IMR-90 (cell line): ENCODE results near the gene PHF11. TPM values are rescaled to one million over a fixed set of nuclear protein-coding genes. Genes with fewer than 3 reads are reported as not detected.

Source experiments
- ATAC-seq: fragments of 200-7000 bp; cut with Tn5 transposase; 2 replicates; pipeline ENCODE4 v1.9.1; 2020; ENCODE audit warnings: low read depth, mild to moderate bottlenecking, moderate library complexity
- BruUV-seq: library from RNA; stranded (reverse); fragments of 400-500 nt; replicated peaks from 2 replicates; lab custom pipeline; 2021; lab: Mats Ljungman, UMichigan
- CTCF ChIA-PET: fragments of 300-600 bp; formaldehyde crosslinking; extraction: SDS; loops from one replicate; lab custom pipeline; 2021; ENCODE audit warnings: antibody characterized with exemption; lab: Yijun Ruan, JAX
- POLR2A ChIA-PET: fragments of 300-600 bp; sonication (Branson Sonifier 250); formaldehyde crosslinking; loops from one replicate; lab custom pipeline; 2022; ENCODE audit warnings: antibody characterized with exemption; ENCODE audit not compliant: unreplicated experiment; lab: Charles Lee
- DNase-seq: peaks from one replicate; pipeline ENCODE4 v3.0.0; 2013
- H2AFZ ChIP-seq: replicated peaks from 2 replicates; pipeline ENCODE3; 2013; ENCODE audit warnings: low read length, mild to moderate bottlenecking; ENCODE audit not compliant: poor library complexity
- H2AK5ac ChIP-seq: 2 replicates; pipeline ENCODE4 v1.6.1; 2013; ENCODE audit warnings: low read depth, low read length, inconsistent platforms
- H2AK9ac ChIP-seq: replicated peaks from 2 replicates; pipeline ENCODE3; 2013; ENCODE audit warnings: mild to moderate bottlenecking, low read depth, low read length, moderate library complexity; ENCODE audit not compliant: poor library complexity
- H2BK120ac ChIP-seq: 2 replicates; pipeline ENCODE4 v1.6.1; 2013; ENCODE audit warnings: low read depth, low read length, inconsistent platforms
- H2BK15ac ChIP-seq: 3 replicates; pipeline ENCODE4 v1.6.1; 2013; ENCODE audit warnings: low read depth, low read length, inconsistent platforms
- H2BK20ac ChIP-seq: 2 replicates; pipeline ENCODE4 v1.6.1; 2013; ENCODE audit warnings: low read depth, mild to moderate bottlenecking, inconsistent platforms, low read length, moderate library complexity
- H2BK5ac ChIP-seq: 2 replicates; pipeline ENCODE4 v1.6.1; 2013; ENCODE audit warnings: mild to moderate bottlenecking, low read depth, low read length, inconsistent platforms; ENCODE audit not compliant: poor library complexity, severe bottlenecking
- H3K14ac ChIP-seq: replicated peaks from 2 replicates; pipeline ENCODE4 v1.6.1; 2013; ENCODE audit warnings: low read depth, low read length, inconsistent platforms
- H3K18ac ChIP-seq: 2 replicates; pipeline ENCODE4 v1.6.1; 2013; ENCODE audit warnings: low read depth, low read length, control low read depth
- H3K23ac ChIP-seq: 2 replicates; pipeline ENCODE4 v1.6.1; 2013; ENCODE audit warnings: low read depth, low read length, inconsistent platforms
- H3K27ac ChIP-seq: 2 replicates; pipeline ENCODE4 v1.5.1; 2013; ENCODE audit warnings: mild to moderate bottlenecking, control low read depth, low read length; ENCODE audit not compliant: insufficient read depth
- H3K27me3 ChIP-seq: 2 replicates; pipeline ENCODE4 v1.6.1; 2013; ENCODE audit warnings: low read length; ENCODE audit not compliant: control insufficient read depth, insufficient read depth
- H3K36me3 ChIP-seq: 2 replicates; pipeline ENCODE4 v1.6.1; 2013; ENCODE audit warnings: low read length, mixed read lengths; ENCODE audit not compliant: control insufficient read depth, insufficient read depth
- H3K4ac ChIP-seq: 2 replicates; pipeline ENCODE4 v1.6.1; 2013; ENCODE audit warnings: low read depth, low read length, inconsistent platforms
- H3K4me1 ChIP-seq: 2 replicates; pipeline ENCODE4 v1.6.1; 2013; ENCODE audit warnings: low read length, mixed read lengths; ENCODE audit not compliant: control insufficient read depth, insufficient read depth
- H3K4me2 ChIP-seq: 2 replicates; pipeline ENCODE4 v1.6.1; 2013; ENCODE audit warnings: low read depth, mild to moderate bottlenecking, control low read depth, low read length, moderate library complexity
- H3K4me3 ChIP-seq: 2 replicates; pipeline ENCODE4 v1.5.1; 2013; ENCODE audit warnings: low read depth, mild to moderate bottlenecking, control low read depth, low read length, moderate library complexity; ENCODE audit not compliant: insufficient read depth
- H3K56ac ChIP-seq: 2 replicates; pipeline ENCODE4 v1.6.1; 2013; ENCODE audit warnings: low read length, inconsistent platforms; ENCODE audit not compliant: insufficient read depth; ENCODE audit errors: extremely low read depth
- H3K79me1 ChIP-seq, 2 experiments: 2 replicates each; pipeline ENCODE4 v1.6.1; 2013; ENCODE audit warnings: low read length in 2 of 2, inconsistent platforms in 1 of 2, low read depth in 1 of 2
- H3K9ac ChIP-seq: 2 replicates; pipeline ENCODE4 v1.6.1; 2013; ENCODE audit warnings: low read depth, low read length, control low read depth
- H3K9me1 ChIP-seq: 2 replicates; pipeline ENCODE4 v1.6.1; 2013; ENCODE audit warnings: low read length, inconsistent platforms; ENCODE audit not compliant: insufficient read depth
- H3K9me3 ChIP-seq: 2 replicates; pipeline ENCODE4 v1.6.1; 2013; ENCODE audit warnings: low read length; ENCODE audit not compliant: control insufficient read depth, insufficient read depth
- H4K20me1 ChIP-seq: 2 replicates; pipeline ENCODE4 v1.6.1; 2013; ENCODE audit warnings: low read length, inconsistent platforms; ENCODE audit not compliant: insufficient read depth
- H4K5ac ChIP-seq: 2 replicates; pipeline ENCODE4 v1.6.1; 2013; ENCODE audit warnings: mild to moderate bottlenecking, low read depth, low read length, control low read depth
- H4K8ac ChIP-seq, 2 experiments: 2 replicates each; pipeline ENCODE4 v1.6.1; 2013; ENCODE audit warnings: low read depth in 2 of 2, low read length in 2 of 2, control low read depth in 1 of 2, inconsistent platforms in 1 of 2
- H4K91ac ChIP-seq: 2 replicates; pipeline ENCODE4 v1.6.1; 2013; ENCODE audit warnings: low read depth, low read length, inconsistent platforms; ENCODE audit not compliant: insufficient read depth
- NFE2L2 ChIP-seq: fragments of 150-350 bp; IDR thresholded peaks from 2 replicates; pipeline ENCODE4 v1.6.1; 2016; ENCODE audit warnings: low read depth, mild to moderate bottlenecking, low read length
- WGBS, 2 experiments: methylation state at CpG; one replicate each; pipeline versions ENCODE4 v1.1.5 to v1.1.7; 2013; ENCODE audit warnings: missing lambda C conversion rate in 2 of 2; ENCODE audit not compliant: insufficient read length in 1 of 2; ENCODE audit errors: extremely low coverage in 2 of 2; 5-methylcytosine and 5-hydroxymethylcytosine counted together
- dilution Hi-C: fragments of 300-500 bp; cut with HindIII; formaldehyde crosslinking; loops from one replicate; pipeline ENCODE4 v1.14.3; 2018; ENCODE audit warnings: low sequenced_read_pairs; ENCODE audit not compliant: unreplicated experiment
- in situ Hi-C: fragments of 300-500 bp; cut with MboI; formaldehyde crosslinking; loops from 3 replicates; pipeline ENCODE4 v1.14.3; 2019; ENCODE audit warnings: low sequenced_read_pairs, inconsistent platforms, mixed read lengths
- intact Hi-C: fragments of 100-400 bp; cut with micrococcal nuclease; formaldehyde crosslinking; loops from 2 replicates; pipeline ENCODE4 v1.10.0; 2022
- polyA plus RNA-seq, 3 experiments: library from polyadenylated mRNA; depleted of rRNA; stranded (reverse); fragments of >200 nt; gene quantifications; 2 replicates each; pipeline ENCODE4 v1.2.3, GENCODE V29; 2012; ENCODE audit warnings: low replicate concordance in 1 of 3
- total RNA-seq: library from RNA; depleted of rRNA; stranded (reverse); fragments of >200 nt; gene quantifications from 2 replicates; pipeline ENCODE4 v1.2.3, GENCODE V29; 2012

The PHF11 gene
- total and polyA plus RNA-seq, 2 of the 4 experiments (the other 2 are of a cell fraction) = 3.9 to 15.4 TPM

DNA sequence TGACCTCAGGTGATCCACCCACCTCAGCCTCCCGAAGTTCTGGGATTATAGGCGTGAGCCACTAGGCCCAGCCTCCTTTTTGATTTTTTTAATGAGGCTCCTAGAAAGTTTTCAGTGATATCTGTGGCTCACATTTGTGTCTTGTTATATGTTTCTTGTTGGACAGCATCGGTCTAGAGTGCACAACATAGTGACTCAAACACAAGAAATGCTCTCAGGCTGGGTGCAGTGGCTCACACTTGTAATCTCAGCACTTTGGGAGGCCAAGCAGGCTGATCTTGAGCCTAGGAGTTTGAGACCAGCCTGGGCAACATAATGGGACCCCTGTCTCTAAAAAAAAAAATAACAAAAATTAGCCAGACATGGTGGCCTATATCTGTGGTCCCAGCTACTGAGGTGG, 8.2 kb downstream of the PHF11 start:
- TF ChIP-seq NFE2L2 = no peak
- dilution Hi-C loops = no loop called here
- H3K79me1 ChIP-seq = peaks cover 11 to 35% of the 10 kb centered on the region in 2 experiments
- ChIA-PET CTCF (interaction anchor here (0.9 kb wide), 1 partner anchor 56 kb away, joined by 3 read pairs; no protein-coding TSS in a partner anchor), POLR2A (no interaction called here)
- H3K27ac ChIP-seq = no peak overlapping the region
- H4K5ac ChIP-seq = no peak overlapping the region
- 0 out of 2 replicates have a peak overlapping the region, but pooled peaks have one; percentile 6 for H2AK5ac ChIP-seq
- no peak overlapping the region for H3K56ac ChIP-seq
- no peaks in the 10 kb centered on the region for H3K9me3 ChIP-seq
- H3K14ac ChIP-seq = no peak overlapping the region
- no peak overlapping the region for H2BK20ac ChIP-seq
- no peak overlapping the region for H3K18ac ChIP-seq
- H3K23ac ChIP-seq = no peak overlapping the region
- H3K4me1 ChIP-seq = peaks cover 12% of the 10 kb centered on the region
- in situ Hi-C loops = no loop called here
- peaks cover 17% of the 10 kb centered on the region for H3K9me1 ChIP-seq
- no CpG with 5 or more reads among the region's 3 CpGs for WGBS, 2 experiments
- no peak overlapping the region for H3K4ac ChIP-seq
- no peaks in the 10 kb centered on the region for H4K20me1 ChIP-seq
- intact Hi-C loops = no loop called here
- DNase-seq (peak; percentile 51), ATAC-seq (no peak)
- H3K36me3 ChIP-seq = peaks cover 3% of the 10 kb centered on the region; the same call in 1 of the 2 replicates
- H4K91ac ChIP-seq = no peak overlapping the region
- no peak overlapping the region for H2AK9ac ChIP-seq
- no peak overlapping the region for H2BK15ac ChIP-seq
- no peak overlapping the region for H2BK5ac ChIP-seq
- BruUV-seq = no TSS peak
- H3K27me3 ChIP-seq = no peaks in the 10 kb centered on the region
- H4K8ac ChIP-seq = no peak overlapping the region
- no peak overlapping the region for H3K4me2 ChIP-seq
- H3K4me3 ChIP-seq = no peak overlapping the region
- H2BK120ac ChIP-seq = no peak overlapping the region
- H2AFZ ChIP-seq = no peak overlapping the region
- no peak overlapping the region for H3K9ac ChIP-seq
